Endothelial cell of umbilical vein (primary cell): ENCODE measurements around the gene APOBEC3C. TPM values are rescaled to one million over a fixed set of nuclear protein-coding genes. Genes with fewer than 3 reads are reported as not detected.

Experiments
- BruUV-seq: library from RNA; stranded (reverse); fragments of 400-500 nt; replicated peaks from 2 replicates; lab custom pipeline; 2021; lab: Mats Ljungman, UMichigan
- CTCF ChIA-PET: fragments of 300-600, 350-600 bp; sonication (Branson Sonifier 250); formaldehyde crosslinking; loops from one replicate; lab custom pipeline; 2021; ENCODE audit warnings: antibody characterized with exemption, inconsistent platforms; lab: Charles Lee
- POLR2A ChIA-PET: fragments of 300-600, 350-600 bp; sonication (Branson Sonifier 250); formaldehyde crosslinking; loops from one replicate; lab custom pipeline; 2021; ENCODE audit warnings: antibody characterized with exemption, inconsistent platforms; lab: Charles Lee
- DNase-seq: peaks from one replicate; pipeline ENCODE4 v3.0.0-alpha.2; 2011; ENCODE audit warnings: low read depth, low spot score
- FAIRE-seq: peaks from 2 replicates; lab custom pipeline; 2011; peaks lifted over from hg19 to GRCh38; lab: Jason Lieb, UNC
- H2AFZ ChIP-seq: 2 replicates; pipeline ENCODE4 v1.6.0; 2012; ENCODE audit warnings: low read depth, low read length, control low read depth, inconsistent platforms
- H3K27ac ChIP-seq: 2 replicates; pipeline ENCODE4 v1.5.1; 2011; ENCODE audit warnings: low read depth, mild to moderate bottlenecking, control low read depth, low read length, moderate library complexity; ENCODE audit not compliant: insufficient read depth
- H3K27me3 ChIP-seq, 2 experiments: 2 replicates each; pipeline versions ENCODE4 v1.6.0 to v1.6.1; 2011; ENCODE audit warnings: low read length in 2 of 2, mixed read lengths in 1 of 2; ENCODE audit not compliant: control insufficient read depth in 2 of 2, insufficient read depth in 2 of 2
- H3K36me3 ChIP-seq, 2 experiments: 2 replicates in 1 of 2; 3 replicates in 1 of 2; pipeline ENCODE4 v1.5.1; 2011; ENCODE audit warnings: low read length in 2 of 2, mild to moderate bottlenecking in 1 of 2, moderate library complexity in 1 of 2; ENCODE audit not compliant: control insufficient read depth in 2 of 2, insufficient read depth in 2 of 2; ENCODE audit errors: extremely low read depth in 1 of 2
- H3K4me1 ChIP-seq: 3 replicates; pipeline ENCODE4 v1.5.1; 2011; ENCODE audit warnings: mild to moderate bottlenecking, low read length; ENCODE audit not compliant: control insufficient read depth, insufficient read depth; ENCODE audit errors: extremely low read depth
- H3K4me2 ChIP-seq: 2 replicates; pipeline ENCODE4 v1.6.1; 2011; ENCODE audit warnings: low read length, control low read depth, mixed read lengths; ENCODE audit not compliant: insufficient read depth
- H3K4me3 ChIP-seq, 3 experiments: fragments of 200-600 bp in 1 of 3; sonication (generic), shearing (Covaris generic) in 1 of 3; replicated peaks in 1 of 3; 2 replicates each; pipeline ENCODE4 v1.5.1; 2011 to 2016; ENCODE audit warnings: control low read depth in 3 of 3, low read length in 3 of 3, mild to moderate bottlenecking in 2 of 3, inconsistent platforms in 1 of 3, low read depth in 1 of 3, moderate library complexity in 1 of 3; ENCODE audit not compliant: insufficient read depth in 1 of 3
- H3K79me2 ChIP-seq: 2 replicates; pipeline ENCODE4 v1.6.0; 2012; ENCODE audit warnings: low read length, inconsistent platforms; ENCODE audit not compliant: control insufficient read depth, insufficient read depth
- H3K9ac ChIP-seq: replicated peaks from 2 replicates; pipeline ENCODE3; 2011; ENCODE audit warnings: low read length, control low read depth; ENCODE audit not compliant: insufficient read depth; ENCODE audit errors: extremely low read depth
- H3K9me1 ChIP-seq: replicated peaks from 3 replicates; pipeline ENCODE4 v1.6.0; 2011; ENCODE audit warnings: mild to moderate bottlenecking, low read length; ENCODE audit not compliant: control insufficient read depth, insufficient read depth; ENCODE audit errors: extremely low read depth
- H3K9me3 ChIP-seq: replicated peaks from 2 replicates; pipeline ENCODE4 v1.5.1; 2012; ENCODE audit warnings: low read length, inconsistent platforms; ENCODE audit not compliant: control insufficient read depth, insufficient read depth
- H4K20me1 ChIP-seq: replicated peaks from 2 replicates; pipeline ENCODE3; 2011; ENCODE audit warnings: mild to moderate bottlenecking, low read length; ENCODE audit not compliant: control insufficient read depth, insufficient read depth; ENCODE audit errors: extremely low read depth
- CTCF ChIP-seq, 2 donors: IDR thresholded peaks; 1 replicate in 1 of 2; 2 replicates in 1 of 2; pipeline ENCODE4 v1.5.1; 2011; ENCODE audit warnings: low read length in 2 of 2, mild to moderate bottlenecking in 2 of 2, moderate library complexity in 2 of 2, control low read depth in 1 of 2, inconsistent platforms in 1 of 2, low read depth in 1 of 2; ENCODE audit not compliant: insufficient read depth in 1 of 2; ENCODE audit errors: extremely low read depth in 1 of 2
- EZH2 ChIP-seq: IDR thresholded peaks from 2 replicates; pipeline ENCODE4 v1.6.1; 2012; ENCODE audit warnings: borderline replicate concordance, low read depth, mild to moderate bottlenecking, moderate library complexity, low read length, inconsistent platforms; ENCODE audit not compliant: severe bottlenecking
- FOS ChIP-seq: IDR thresholded peaks from 2 replicates; pipeline ENCODE4 v1.6.1; 2011; ENCODE audit warnings: mild to moderate bottlenecking, low read length, moderate library complexity, borderline replicate concordance; ENCODE audit not compliant: insufficient read depth
- GATA2 ChIP-seq: IDR thresholded peaks from 2 replicates; pipeline ENCODE4 v1.7.0; 2011; ENCODE audit warnings: low read depth, mild to moderate bottlenecking, moderate library complexity, mixed read lengths, low read length; ENCODE audit not compliant: insufficient read length, insufficient read depth
- JUN ChIP-seq: IDR thresholded peaks from 2 replicates; pipeline ENCODE4 v1.6.1; 2011; ENCODE audit warnings: borderline replicate concordance, low read depth; ENCODE audit not compliant: insufficient read length, insufficient read depth
- MAX ChIP-seq: IDR thresholded peaks from 2 replicates; pipeline ENCODE4 v1.6.1; 2011; ENCODE audit not compliant: insufficient read depth, insufficient read length
- MYC ChIP-seq: IDR thresholded peaks from one replicate; pipeline ENCODE4 v1.6.1; 2011; ENCODE audit warnings: mild to moderate bottlenecking, low read depth, low read length
- POLR2A ChIP-seq: IDR thresholded peaks from 2 replicates; pipeline ENCODE4 v1.6.1; 2012; ENCODE audit warnings: low read depth, mild to moderate bottlenecking, control low read depth, low read length
- POLR2AphosphoS5 ChIP-seq: IDR thresholded peaks from 2 replicates; pipeline ENCODE4 v1.6.1; 2012; ENCODE audit warnings: low read depth, mild to moderate bottlenecking, control low read depth, low read length, moderate library complexity; ENCODE audit not compliant: insufficient read depth
- dilution Hi-C: fragments of 300-500 bp; cut with MboI; formaldehyde crosslinking; loops from one replicate; pipeline ENCODE4 v1.15.0; 2019; ENCODE audit warnings: low sequenced_read_pairs; ENCODE audit not compliant: extremely low pct_ligation_motif_present
- intact Hi-C: fragments of 100-400 bp; cut with micrococcal nuclease; formaldehyde crosslinking; loops from one replicate; pipeline ENCODE4 v1.10.0; 2022
- polyA plus RNA-seq, 4 experiments: library from polyadenylated mRNA; depleted of rRNA in 3 of 4; stranded (reverse) in 3 of 4; unstranded in 1 of 4; fragments of >200 nt; gene quantifications; 2 replicates each; pipeline versions ENCODE4 v1.2.1 to v1.2.3, GENCODE V29; 2011 to 2012; ENCODE audit warnings: missing spikeins in 1 of 4
- total RNA-seq: library from RNA; stranded (reverse); gene quantifications from 2 replicates; pipeline ENCODE4 v1.2.3, GENCODE V29; 2021

The APOBEC3C gene
- total and polyA plus RNA-seq, 2 donors (not counting 3 experiments of a cell fraction or from before 2014, with no cell fraction given): 7.6 to 10.6 TPM

GRCh38 chr22:38971791-38972190 lies 42.3 kb upstream of the APOBEC3C start:
- Histone ChIP-seq H3K9ac (no peak overlapping the region), H3K79me2 (no peaks in the 10 kb centered on the region), H3K4me1 (no peaks in the 10 kb centered on the region), H4K20me1 (no peaks in the 10 kb centered on the region), H3K4me2 (no peak overlapping the region), H3K9me1 (no peaks in the 10 kb centered on the region), H3K27ac (no peak overlapping the region), H3K27me3 (peaks cover 0 to 2% of the 10 kb centered on the region in 2 experiments), H2AFZ (no peak overlapping the region), H3K9me3 (no peaks in the 10 kb centered on the region), H3K36me3 (no peaks in the 10 kb centered on the region), H3K4me3 (no peak overlapping the region)
- CTCF ChIA-PET: interaction anchor here (0.7 to 7.6 kb wide), 7 partner anchors 17 to 202 kb away, joined by 3 to 45 read pairs (median 4); partner anchors contain the start of gene CBX6
- POLR2A ChIA-PET: no interaction called here
- no TSS peak for BruUV-seq
- FAIRE-seq (no peak), DNase-seq (no peak)
- intact Hi-C loops: no loop called here
- dilution Hi-C loops: no loop called here
- TF ChIP-seq CTCF (IDR thresholded peaks at IDR 0.05; ENCODE audit: extremely low read depth in 1 of 2, insufficient read depth in 1 of 2, low read depth in 1 of 2, low read length in 2 of 2): no peak
- TF ChIP-seq FOS: no peak
- no peak for TF ChIP-seq MYC
- no peak for TF ChIP-seq POLR2AphosphoS5
- no peak for TF ChIP-seq GATA2
- no peak for TF ChIP-seq MAX
- TF ChIP-seq POLR2A: no peak
- no peak for TF ChIP-seq JUN
- no peak for TF ChIP-seq EZH2
